Osteocyte (in vitro differentiated cells): ENCODE results near the gene F12. TPM values are rescaled to one million over a fixed set of nuclear protein-coding genes. Genes with fewer than 3 reads are reported as not detected.
A peak's percentile ranks its signal among the peaks of the same experiment; 100 is the strongest.

Experiments used
- DNase-seq: peaks from one replicate; pipeline ENCODE4 v3.0.0; 2021; ENCODE audit warnings: mixed read lengths; ENCODE audit not compliant: unreplicated experiment; ENCODE audit errors: extremely low spot score
- H3K27ac Mint-ChIP-seq: one replicate; pipeline ENCODE4 v1.8.0; 2021; ENCODE audit warnings: mild to moderate bottlenecking, mixed read lengths; ENCODE audit not compliant: unreplicated experiment
- H3K27me3 Mint-ChIP-seq: one replicate; pipeline ENCODE4 v1.8.0; 2021; ENCODE audit warnings: mixed read lengths; ENCODE audit not compliant: unreplicated experiment
- H3K36me3 Mint-ChIP-seq: one replicate; pipeline ENCODE4 v1.8.0; 2021; ENCODE audit warnings: mixed read lengths; ENCODE audit not compliant: unreplicated experiment
- H3K4me1 Mint-ChIP-seq: one replicate; pipeline ENCODE4 v1.8.0; 2021; ENCODE audit warnings: mixed read lengths; ENCODE audit not compliant: unreplicated experiment
- H3K4me3 Mint-ChIP-seq: one replicate; pipeline ENCODE4 v1.8.0; 2021; ENCODE audit warnings: mild to moderate bottlenecking, moderate library complexity, mixed read lengths; ENCODE audit not compliant: unreplicated experiment
- H3K9me3 Mint-ChIP-seq: one replicate; pipeline ENCODE4 v1.8.0; 2021; ENCODE audit warnings: mixed read lengths; ENCODE audit not compliant: unreplicated experiment
- CTCF ChIP-seq: fragments of 200-600 bp; sonication (generic); IDR thresholded peaks from 2 replicates; pipeline ENCODE4 v1.5.0; 2021; ENCODE audit warnings: antibody characterized with exemption, mild to moderate bottlenecking, moderate library complexity
- total RNA-seq: library from RNA; stranded (reverse); gene quantifications from 2 replicates; pipeline ENCODE4 v1.2.1, GENCODE V29; 2021

F12 gene
- total RNA-seq, 1 donor from 2014 or later: 1.5 TPM

- H3K36me3 Mint-ChIP-seq: no peaks in the 10 kb centered on the region
- H3K27ac Mint-ChIP-seq: peak overlapping the region; percentile 97
- no peak for TF ChIP-seq CTCF
- H3K9me3 Mint-ChIP-seq: no peaks in the 10 kb centered on the region
- H3K27me3 Mint-ChIP-seq: no peaks in the 10 kb centered on the region
- DNase-seq: peak; percentile 95
- H3K4me3 Mint-ChIP-seq: peak overlapping the region; percentile 83
- peaks cover 22% of the 10 kb centered on the region for H3K4me1 Mint-ChIP-seq
These were observed 42.6 kb downstream of the F12 start for GRCh38 chr5:177366528-177367322.

GRCh38 chr5:177365845-177366527 is 43.4 kb downstream of the F12 start:
- TF ChIP-seq CTCF: no peak
- H3K27me3 Mint-ChIP-seq: no peaks in the 10 kb centered on the region
- H3K4me3 Mint-ChIP-seq: peak overlapping the region; percentile 83
- no peaks in the 10 kb centered on the region for H3K9me3 Mint-ChIP-seq
- no peak for DNase-seq
- peak overlapping the region; percentile 97 for H3K27ac Mint-ChIP-seq
- no peaks in the 10 kb centered on the region for H3K36me3 Mint-ChIP-seq
- H3K4me1 Mint-ChIP-seq: peaks cover 20% of the 10 kb centered on the region

- TF ChIP-seq CTCF: no peak
- no peak overlapping the region for H3K4me3 Mint-ChIP-seq
- no peak overlapping the region for H3K27ac Mint-ChIP-seq
- no peaks in the 10 kb centered on the region for H3K9me3 Mint-ChIP-seq
- H3K4me1 Mint-ChIP-seq: peaks cover 19% of the 10 kb centered on the region
- no peak for DNase-seq
- peaks cover 5% of the 10 kb centered on the region for H3K27me3 Mint-ChIP-seq
- no peaks in the 10 kb centered on the region for H3K36me3 Mint-ChIP-seq
These were observed 45.0 kb downstream of the F12 start for GRCh38 chr5:177364159-177364962.

- H3K9me3 Mint-ChIP-seq: no peaks in the 10 kb centered on the region
- no peaks in the 10 kb centered on the region for H3K36me3 Mint-ChIP-seq
- DNase-seq: no peak
- peaks cover 17% of the 10 kb centered on the region for H3K4me1 Mint-ChIP-seq
- TF ChIP-seq CTCF: no peak
- peak overlapping the region; percentile 71 for H3K4me3 Mint-ChIP-seq
- no peak overlapping the region for H3K27ac Mint-ChIP-seq
- peaks cover 9% of the 10 kb centered on the region for H3K27me3 Mint-ChIP-seq
These were observed 45.8 kb downstream of the F12 start for GRCh38 chr5:177363565-177363964.
